CD4-positive, alpha-beta memory T cell (primary cell): Measurements from ENCODE around the gene TMEM59L. TPM values are rescaled to one million over a fixed set of nuclear protein-coding genes. Genes with fewer than 3 reads are reported as not detected.
A peak's percentile ranks its signal among the peaks of the same experiment; 100 is the strongest.

Experiments used
- CTCF ChIA-PET: fragments of 350-600 bp; sonication (Branson Sonifier 250); formaldehyde crosslinking; loops from one replicate; lab custom pipeline; 2021; ENCODE audit warnings: inconsistent platforms; ENCODE audit not compliant: partially characterized antibody; lab: Charles Lee
- POLR2A ChIA-PET: fragments of 350-600 bp; sonication (Branson Sonifier 250); formaldehyde crosslinking; loops from one replicate; lab custom pipeline; 2021; ENCODE audit not compliant: partially characterized antibody; lab: Charles Lee
- DNase-seq, 5 donors: peaks; one replicate each; pipeline versions ENCODE4 v3.0.0 to v3.0.0-alpha.2; 2020 to 2022; ENCODE audit warnings: mixed read lengths in 1 of 5
- H3K27ac ChIP-seq: one replicate; pipeline ENCODE4 v1.7.0; 2013; ENCODE audit warnings: low read depth, low read length
- H3K27me3 ChIP-seq: 2 replicates; pipeline ENCODE4 v1.7.0; 2013; ENCODE audit warnings: mild to moderate bottlenecking, low read length, moderate library complexity; ENCODE audit not compliant: insufficient read depth
- H3K36me3 ChIP-seq: 2 replicates; pipeline ENCODE4 v1.7.0; 2013; ENCODE audit warnings: mild to moderate bottlenecking, low read length, moderate library complexity; ENCODE audit not compliant: insufficient read depth
- H3K4me1 ChIP-seq: 2 replicates; pipeline ENCODE4 v1.7.0; 2013; ENCODE audit warnings: mild to moderate bottlenecking, low read length, moderate library complexity; ENCODE audit not compliant: insufficient read depth
- H3K4me3 ChIP-seq, 2 donors: one replicate each; pipeline ENCODE4 v1.7.0; 2013; ENCODE audit warnings: low read length in 2 of 2, mild to moderate bottlenecking in 1 of 2
- H3K9me3 ChIP-seq, 2 donors: one replicate each; pipeline ENCODE4 v1.7.0; 2013; ENCODE audit warnings: low read length in 2 of 2, control low read depth in 1 of 2; ENCODE audit not compliant: control insufficient read depth in 1 of 2
- H3K27ac Mint-ChIP-seq, 7 donors: one replicate each; pipeline ENCODE4 v1.8.0; 2020 to 2021; ENCODE audit warnings: mixed read lengths in 7 of 7, mild to moderate bottlenecking in 6 of 7, inconsistent platforms in 3 of 7, moderate library complexity in 3 of 7
- H3K27me3 Mint-ChIP-seq, 2 donors: one replicate each; pipeline ENCODE4 v1.8.0; 2020 to 2021; ENCODE audit warnings: mixed read lengths in 2 of 2
- H3K36me3 Mint-ChIP-seq, 2 donors: one replicate each; pipeline ENCODE4 v1.8.0; 2020 to 2021; ENCODE audit warnings: mixed read lengths in 2 of 2, inconsistent platforms in 1 of 2, mild to moderate bottlenecking in 1 of 2
- H3K4me1 Mint-ChIP-seq, 4 donors: one replicate each; pipeline ENCODE4 v1.8.0; 2020 to 2021; ENCODE audit warnings: mixed read lengths in 4 of 4, mild to moderate bottlenecking in 1 of 4
- H3K4me3 Mint-ChIP-seq, 8 donors: one replicate each; pipeline ENCODE4 v1.8.0; 2020 to 2021; ENCODE audit warnings: mixed read lengths in 8 of 8, mild to moderate bottlenecking in 7 of 8, moderate library complexity in 6 of 8, inconsistent platforms in 3 of 8
- H3K9me3 Mint-ChIP-seq, 8 donors: one replicate each; pipeline ENCODE4 v1.8.0; 2020 to 2021; ENCODE audit warnings: mixed read lengths in 8 of 8, mild to moderate bottlenecking in 5 of 8, inconsistent platforms in 3 of 8, moderate library complexity in 1 of 8
- intact Hi-C: fragments of 100-400 bp; cut with micrococcal nuclease; formaldehyde crosslinking; loops from one replicate; pipeline ENCODE4 v1.15.1; 2023
- polyA plus RNA-seq, 2 donors: library from polyadenylated mRNA; unstranded; fragments of 300-500 nt; fragmentation: Illumina TruSeq; gene quantifications; one replicate each; pipeline ENCODE4 v1.2.3, GENCODE V29; 2021
- total RNA-seq, 2 experiments: library from RNA; stranded (reverse); gene quantifications; one replicate each; pipeline ENCODE4 v1.2.3, GENCODE V29; 2021

Gene TMEM59L
- total and polyA plus RNA-seq, 4 experiments from 2014 or later, result not detected

DNA sequence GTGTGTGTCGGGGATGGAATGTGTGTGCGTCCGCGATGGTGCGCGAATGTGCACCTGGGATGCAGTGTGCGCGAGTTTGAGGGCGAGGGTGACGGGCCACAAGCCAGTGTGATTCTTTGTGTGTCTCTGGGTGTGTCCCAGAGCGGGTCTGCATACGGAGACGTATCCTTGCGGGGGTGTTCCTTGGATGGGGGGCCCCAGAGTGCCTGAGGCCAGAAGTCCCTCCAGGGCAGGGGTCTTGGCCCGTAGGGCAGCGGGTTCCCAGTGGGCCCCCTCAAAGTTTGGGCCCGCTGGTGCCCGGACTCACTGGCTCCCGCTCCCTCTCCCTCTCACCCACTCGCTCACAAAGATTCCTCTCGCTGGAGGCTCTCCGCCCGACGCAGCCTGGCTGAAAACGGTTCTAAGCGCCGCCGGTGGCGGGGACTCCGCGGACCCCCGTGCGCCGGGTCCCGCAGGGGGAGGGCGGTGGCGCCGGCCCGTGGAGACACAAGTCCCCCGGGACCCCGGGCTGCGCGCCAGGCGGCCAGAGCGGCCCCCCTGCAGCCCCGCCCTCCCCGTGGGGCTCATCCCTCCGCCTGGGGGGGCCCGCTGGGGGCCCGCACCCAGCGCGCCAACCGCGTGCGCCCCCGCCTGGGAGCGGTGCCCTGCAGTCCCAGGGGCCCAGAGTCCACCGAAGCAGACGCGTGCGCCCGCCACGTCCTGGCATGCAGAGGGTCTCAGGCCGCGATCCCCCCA lies 7.0 kb upstream of the TMEM59L start:
- Histone ChIP-seq H3K9me3 (no peaks in the 10 kb centered on the region), H3K27me3 (peaks cover 52% of the 10 kb centered on the region), H3K27ac (no peak overlapping the region), H3K36me3 (no peaks in the 10 kb centered on the region), H3K4me1 (no peaks in the 10 kb centered on the region), H3K4me3 (no peak overlapping the region)
- H3K4me1 Mint-ChIP-seq, result peaks cover 7 to 37% (median 18%) of the 10 kb centered on the region in 4 donors
- H3K27ac Mint-ChIP-seq, result no peak overlapping the region
- peaks cover 0 to 2% (median 0%) of the 10 kb centered on the region in 8 donors for H3K9me3 Mint-ChIP-seq
- H3K27me3 Mint-ChIP-seq, result peaks cover 38 to 50% of the 10 kb centered on the region in 2 donors
- intact Hi-C loops, result no loop called here
- no peaks in the 10 kb centered on the region for H3K36me3 Mint-ChIP-seq
- peak overlapping the region in 7 of 8 donors; percentile 2 to 68 (median 55) for H3K4me3 Mint-ChIP-seq
- ChIA-PET POLR2A (interaction anchor here (1.4 kb wide), 1 partner anchor 8 kb away, joined by 3 read pairs; the partner anchor contains the start of gene TMEM59L), CTCF (no interaction called here)
- DNase-seq, result no peak

DNA sequence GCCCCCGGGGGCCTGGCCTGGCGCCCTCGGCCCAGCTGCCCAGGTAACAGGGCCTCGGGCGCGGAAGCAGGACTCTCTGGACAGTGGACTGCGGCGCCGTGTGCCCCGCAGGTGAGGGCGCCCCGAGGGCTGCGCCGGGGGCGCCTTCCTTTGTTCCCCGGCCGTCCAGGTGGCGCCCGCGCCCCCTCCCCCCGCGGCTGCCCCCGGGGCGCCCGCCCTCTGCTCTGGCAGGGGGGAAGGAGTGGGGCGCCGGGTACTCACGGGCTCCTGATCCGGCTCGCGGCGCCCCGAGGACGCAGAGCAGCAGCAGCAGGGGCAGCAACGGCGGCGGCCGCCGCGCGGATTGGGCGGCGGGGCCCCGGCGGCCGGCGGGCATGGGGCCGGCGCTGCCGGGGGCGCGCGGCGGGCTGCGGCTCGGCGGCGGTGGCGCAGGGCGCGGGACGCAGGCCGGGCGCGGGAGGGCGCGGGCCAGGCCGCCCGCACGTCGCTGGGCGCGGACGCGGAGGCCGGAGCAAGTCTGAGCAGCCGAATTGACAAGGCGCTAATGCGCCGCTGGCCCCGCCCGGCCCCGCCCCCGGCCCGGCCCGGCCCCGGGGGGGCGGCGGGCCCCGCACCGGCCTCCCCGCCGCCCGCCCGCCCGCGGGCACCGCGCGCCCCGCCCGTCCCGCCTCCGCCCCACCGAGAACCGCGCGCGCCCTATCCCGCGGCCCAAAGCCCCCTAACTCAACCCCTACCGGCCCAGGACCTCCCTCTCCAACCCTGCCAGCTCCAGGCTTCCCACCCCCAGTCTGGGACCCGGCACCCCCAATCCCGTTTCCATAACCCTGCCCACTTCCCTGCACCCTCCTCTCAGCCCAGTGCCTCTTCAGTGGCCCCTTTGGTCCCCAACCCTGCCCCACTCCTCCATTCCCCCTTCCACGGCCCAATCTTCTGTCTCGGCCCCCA lies 6.1 kb upstream of the TMEM59L start, which contains the start of gene CRLF1:
TSS of gene CRLF1 (minus strand) at position 519 of the 945 bp plus-strand sequence. CDS start at position 376, 143 bp downstream.
- H3K4me1 Mint-ChIP-seq, result peaks cover 12 to 44% (median 23%) of the 10 kb centered on the region in 4 donors
- peaks cover 0 to 2% (median 0%) of the 10 kb centered on the region in 8 donors for H3K9me3 Mint-ChIP-seq
- H3K4me1 ChIP-seq, result peaks cover 5% of the 10 kb centered on the region
- peak within 1 kb of the TSS in 1 of 8 donors; percentile 52 for H3K4me3 Mint-ChIP-seq
- ChIA-PET CTCF (no interaction called here), POLR2A (interaction anchor here (1.5 kb wide), 1 partner anchor 19 kb away, joined by 3 read pairs; no protein-coding TSS in a partner anchor)
- no peak within 1 kb of the TSS for H3K27ac ChIP-seq
- intact Hi-C loops, result no loop called here
- H3K27ac Mint-ChIP-seq, result peak within 1 kb of the TSS in 1 of 7 donors; percentile 35
- H3K27me3 Mint-ChIP-seq, result peaks cover 41 to 53% of the 10 kb centered on the region in 2 donors
- peaks cover 58% of the 10 kb centered on the region for H3K27me3 ChIP-seq
- no peaks in the 10 kb centered on the region for H3K9me3 ChIP-seq
- no peaks in the 10 kb centered on the region for H3K36me3 ChIP-seq
- H3K4me3 ChIP-seq, result no peak within 1 kb of the TSS
- H3K36me3 Mint-ChIP-seq, result no peaks in the 10 kb centered on the region
- DNase-seq, result no peak

DNA sequence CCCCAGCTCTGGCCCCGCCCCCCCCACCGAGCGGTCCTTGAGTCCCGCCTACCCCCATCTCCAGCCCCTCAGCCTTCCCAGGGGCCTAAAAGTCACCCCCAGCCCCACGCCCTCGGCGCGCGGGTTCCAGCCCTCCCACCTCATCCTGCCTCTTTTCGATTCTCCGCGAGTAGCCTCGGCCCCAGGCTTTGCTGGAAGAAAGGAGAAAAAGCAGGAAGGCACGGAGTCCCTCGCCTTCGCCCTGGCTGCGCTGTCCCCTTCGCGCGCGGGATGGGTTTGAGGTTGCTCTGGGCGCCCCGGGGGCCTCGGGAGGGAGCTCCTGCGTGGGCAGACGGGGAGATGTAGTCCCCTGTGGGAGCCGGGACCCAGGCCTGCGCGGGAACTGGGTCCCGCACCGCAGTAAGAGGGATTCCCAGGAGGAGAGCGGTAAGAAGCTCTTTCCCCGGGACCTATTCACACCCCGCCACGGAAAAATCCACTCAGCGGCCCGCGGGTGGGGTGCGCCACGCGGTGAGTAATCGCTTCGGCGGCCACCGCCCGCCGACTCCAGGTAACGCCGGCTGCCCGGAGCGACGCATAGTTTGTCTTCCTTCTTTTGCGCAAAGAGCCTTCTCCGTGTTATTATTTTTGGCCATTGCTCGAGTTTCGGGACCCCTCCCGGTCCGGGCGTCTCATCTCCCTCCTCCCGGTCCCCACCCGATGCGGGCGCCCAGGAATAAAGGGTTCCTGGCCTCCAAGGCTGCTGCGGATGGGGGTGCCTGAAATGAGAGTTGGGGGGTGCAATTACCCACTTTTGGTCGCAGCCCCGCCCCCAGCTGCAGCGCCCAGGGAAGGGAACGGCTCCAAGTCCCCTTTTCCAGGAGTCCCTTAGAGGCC lies 5.2 kb upstream of the TMEM59L start:
- H3K4me1 ChIP-seq, result peaks cover 13% of the 10 kb centered on the region
- intact Hi-C loops, result no loop called here
- DNase-seq, result no peak
- Mint-ChIP-seq H3K4me3 (peak overlapping the region in 1 of 8 donors; percentile 52), H3K9me3 (peaks cover 0 to 2% (median 0%) of the 10 kb centered on the region in 8 donors), H3K36me3 (no peaks in the 10 kb centered on the region), H3K27ac (peak overlapping the region in 1 of 7 donors; percentile 35), H3K27me3 (peaks cover 39 to 51% of the 10 kb centered on the region in 2 donors), H3K4me1 (peaks cover 17 to 50% (median 28%) of the 10 kb centered on the region in 4 donors)
- peaks cover 65% of the 10 kb centered on the region for H3K27me3 ChIP-seq
- ChIA-PET POLR2A (interaction anchor here (1.5 kb wide), 1 partner anchor 20 kb away, joined by 3 read pairs; no protein-coding TSS in a partner anchor), CTCF (no interaction called here)
- no peaks in the 10 kb centered on the region for H3K9me3 ChIP-seq
- no peak overlapping the region for H3K4me3 ChIP-seq
- no peak overlapping the region for H3K27ac ChIP-seq
- no peaks in the 10 kb centered on the region for H3K36me3 ChIP-seq

DNA sequence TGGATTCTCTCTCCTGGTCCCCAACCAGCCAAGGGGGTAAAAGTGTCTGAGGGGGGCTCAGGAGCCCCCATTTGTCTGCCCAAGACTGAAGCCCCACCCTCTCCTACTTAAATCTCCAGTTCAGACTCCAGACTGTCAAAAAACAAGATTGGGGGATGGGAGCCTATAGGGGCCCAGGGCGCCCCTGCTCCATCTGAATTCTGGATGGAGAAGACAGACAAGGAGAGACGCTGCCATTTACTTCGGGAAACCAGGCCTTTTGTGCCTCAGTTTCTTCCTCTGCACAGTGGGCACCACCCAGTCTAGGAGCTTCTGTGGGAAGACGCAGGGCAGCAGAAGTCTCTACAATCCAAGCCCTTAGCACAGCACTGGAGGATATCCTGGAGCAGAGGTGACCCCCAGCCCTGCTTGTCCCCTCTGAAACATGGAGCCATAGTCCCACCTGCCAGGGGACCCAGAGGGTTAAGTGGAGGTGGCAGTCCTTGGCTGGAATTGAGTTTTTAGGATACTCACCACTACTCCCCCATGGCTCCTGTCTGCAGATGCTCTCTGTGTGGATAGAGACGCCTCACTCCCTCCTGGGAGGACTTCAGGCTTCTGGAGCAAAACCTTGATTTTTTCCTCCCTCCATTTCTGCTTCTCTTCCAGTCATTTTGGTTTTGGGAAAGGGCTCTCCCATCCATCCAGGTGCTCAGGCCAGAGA lies 4.4 kb upstream of the TMEM59L start:
- DNase-seq, result no peak
- CTCF ChIA-PET, result no interaction called here
- H3K27ac Mint-ChIP-seq, result peak overlapping the region in 1 of 7 donors; percentile 35
- H3K4me1 Mint-ChIP-seq, result peaks cover 15 to 49% (median 25%) of the 10 kb centered on the region in 4 donors
- no peak overlapping the region for H3K4me3 ChIP-seq
- H3K9me3 ChIP-seq, result no peaks in the 10 kb centered on the region
- peaks cover 19% of the 10 kb centered on the region for H3K4me1 ChIP-seq
- peaks cover 35 to 49% of the 10 kb centered on the region in 2 donors for H3K27me3 Mint-ChIP-seq
- H3K4me3 Mint-ChIP-seq, result peak overlapping the region in 2 of 8 donors; percentile 30 to 53
- peaks cover 0 to 2% (median 0%) of the 10 kb centered on the region in 8 donors for H3K9me3 Mint-ChIP-seq
- POLR2A ChIA-PET, result no interaction called here
- no peaks in the 10 kb centered on the region for H3K36me3 ChIP-seq
- H3K36me3 Mint-ChIP-seq, result no peaks in the 10 kb centered on the region
- intact Hi-C loops, result no loop called here
- H3K27me3 ChIP-seq, result peaks cover 64% of the 10 kb centered on the region
- no peak overlapping the region for H3K27ac ChIP-seq

DNA sequence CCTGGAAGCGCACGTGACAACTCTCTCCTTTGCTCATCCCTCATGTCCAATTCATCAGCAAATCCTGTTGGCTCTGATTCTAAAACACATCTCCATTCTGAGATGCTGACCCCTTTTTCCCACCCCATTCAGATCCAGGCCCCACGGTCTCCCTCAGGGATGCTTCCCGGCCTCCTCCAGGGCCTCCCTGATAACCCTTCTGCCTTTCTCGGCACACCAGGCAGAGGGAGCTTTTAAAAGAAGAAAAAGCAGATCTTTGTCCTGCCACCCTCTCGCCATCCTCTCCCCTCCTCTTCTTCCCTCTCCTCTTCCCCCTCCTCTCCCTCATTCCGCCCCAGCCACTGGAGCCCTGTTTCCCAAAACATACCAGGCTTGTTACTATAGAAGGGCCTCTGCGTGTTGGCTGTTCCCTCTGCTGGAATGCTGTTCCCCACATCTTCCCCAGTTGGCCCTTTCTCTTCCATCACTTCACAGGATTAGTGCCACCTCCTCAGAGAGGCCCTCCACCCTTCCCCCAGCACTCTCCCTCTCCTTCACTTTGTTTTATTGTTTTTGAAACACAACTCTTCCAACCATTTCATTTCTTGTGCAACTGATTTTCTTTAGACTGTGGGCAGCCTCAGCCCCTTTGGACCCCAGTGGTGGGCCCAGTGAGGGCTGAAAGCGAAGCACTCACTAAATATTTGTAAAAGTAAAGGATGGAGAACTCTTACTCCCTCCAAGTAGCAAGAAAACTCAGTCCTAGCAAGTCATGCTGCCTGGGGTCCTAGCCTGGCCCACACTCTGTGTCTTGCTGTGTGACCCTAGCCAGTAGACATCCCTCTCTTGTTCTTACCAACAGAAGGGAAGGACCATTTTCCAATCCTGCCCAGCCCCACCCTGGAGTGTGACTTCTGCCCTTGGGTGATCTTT lies 3.6 kb upstream of the TMEM59L start:
- intact Hi-C loops, result no loop called here
- peak overlapping the region in 3 of 8 donors; percentile 3 to 53 (median 30) for H3K4me3 Mint-ChIP-seq
- ChIA-PET CTCF (no interaction called here), POLR2A (interaction anchor here (0.6 kb wide), 1 partner anchor 629 kb away, joined by 3 read pairs; no protein-coding TSS in a partner anchor)
- H3K27ac Mint-ChIP-seq, result peak overlapping the region in 2 of 7 donors; percentile 11 to 65
- peaks cover 0 to 2% (median 0%) of the 10 kb centered on the region in 8 donors for H3K9me3 Mint-ChIP-seq
- Histone ChIP-seq H3K4me3 (no peak overlapping the region), H3K27ac (no peak overlapping the region), H3K36me3 (no peaks in the 10 kb centered on the region), H3K27me3 (peaks cover 66% of the 10 kb centered on the region), H3K9me3 (no peaks in the 10 kb centered on the region), H3K4me1 (peaks cover 22% of the 10 kb centered on the region)
- no peaks in the 10 kb centered on the region for H3K36me3 Mint-ChIP-seq
- no peak for DNase-seq
- H3K27me3 Mint-ChIP-seq, result peaks cover 35 to 51% of the 10 kb centered on the region in 2 donors
- H3K4me1 Mint-ChIP-seq, result peaks cover 14 to 55% (median 24%) of the 10 kb centered on the region in 4 donors
